Endometrium (tissue), 2 donors: ENCODE data around the gene NFE2.
"Not testable (repeated sequence)": the region's sequence is repeated elsewhere in the genome, so short reads cannot be mapped to it uniquely, and the experiment has no call there.

Source experiments
- FAIRE-seq: peaks from 2 replicates; lab custom pipeline; 2012; peaks lifted over from hg19 to GRCh38; lab: Jason Lieb, UNC
- donor health status: control.
- donor health status: control.

Gene NFE2

GRCh38 chr12:54306925-54307741 lies 6.3 kb upstream of the NFE2 start:
- FAIRE-seq = no peak

GRCh38 chr12:54304187-54304810 lies 3.5 kb upstream of the NFE2 start:
- FAIRE-seq = no peak

GRCh38 chr12:54303640-54304039 lies 2.8 kb upstream of the NFE2 start:
- FAIRE-seq = no peak

- no peak for FAIRE-seq
Measured at GRCh38 chr12:54301428-54302048, 723 bp upstream of the NFE2 start.

GRCh38 chr12:54300225-54300731 lies 537 bp downstream of the NFE2 start:
- no peak for FAIRE-seq

- FAIRE-seq = no peak
Measured at GRCh38 chr12:54299515-54300224, 1.1 kb downstream of the NFE2 start.

- FAIRE-seq = no peak
Measured at GRCh38 chr12:54298904-54299303, 1.9 kb downstream of the NFE2 start.

GRCh38 chr12:54296393-54297099 lies 4.3 kb downstream of the NFE2 start:
- no peak for FAIRE-seq

GRCh38 chr12:54294953-54295566 lies 5.8 kb downstream of the NFE2 start:
- no peak for FAIRE-seq

- FAIRE-seq = no peak
Measured at GRCh38 chr12:54294152-54294952, 6.5 kb downstream of the NFE2 start.

- no peak for FAIRE-seq
Measured at GRCh38 chr12:54292931-54293241, 7.9 kb downstream of the NFE2 start.

- no peak for FAIRE-seq
Measured at GRCh38 chr12:54292083-54292930, 8.5 kb downstream of the NFE2 start.

GRCh38 chr12:54287261-54288157 lies 13.3 kb downstream of the NFE2 start:
- no peak for FAIRE-seq

- no peak for FAIRE-seq
Measured at GRCh38 chr12:54286042-54287030, 14.5 kb downstream of the NFE2 start.

- FAIRE-seq = no peak
Measured at GRCh38 chr12:54285150-54286041, 15.4 kb downstream of the NFE2 start.

- not testable (repeated sequence) for FAIRE-seq
Measured at GRCh38 chr12:54284070-54284780, 16.6 kb downstream of the NFE2 start.
